Measurements from ENCODE around the gene IGSF10.

Gene IGSF10

GRCh38 chr3:151460228-151460627, 633 bp downstream of the IGSF10 start:
- H3K4me2 ChIP-seq (ENCODE audit: low read length) = no peak overlapping the region
- H3K9me3 ChIP-seq (ENCODE audit: insufficient read depth, low read length) = no peaks in the 10 kb centered on the region
- no peak for TF ChIP-seq CTCF (IDR thresholded peaks at IDR 0.05; ENCODE audit: low read depth, low read length)
- TF ChIP-seq EZH2phosphoT487 (IDR thresholded peaks at IDR 0.05; ENCODE audit: low read depth) = no peak
- H3K27me3 ChIP-seq (ENCODE audit: low read depth, low read length) = no peaks in the 10 kb centered on the region
- no peaks in the 10 kb centered on the region for H4K20me1 ChIP-seq (ENCODE audit: insufficient read depth, low read length)
- H2AFZ ChIP-seq (ENCODE audit: low read depth, low read length) = no peak overlapping the region
- no peaks in the 10 kb centered on the region for H3K4me1 ChIP-seq (ENCODE audit: low read length)
- no peak overlapping the region for H3K4me3 ChIP-seq (ENCODE audit: low read length)
- H3K79me2 ChIP-seq (ENCODE audit: low read length) = no peaks in the 10 kb centered on the region
- no peaks in the 10 kb centered on the region for H3K36me3 ChIP-seq (replicated peaks; ENCODE audit: low read depth, low read length)
- no peak overlapping the region for H3K27ac ChIP-seq (ENCODE audit: low read length)
- H3K9ac ChIP-seq (ENCODE audit: low read length) = no peak overlapping the region

- no peak overlapping the region for H3K27ac ChIP-seq (ENCODE audit: low read length)
- no peak overlapping the region for H2AFZ ChIP-seq (ENCODE audit: low read depth, low read length)
- no peaks in the 10 kb centered on the region for H3K36me3 ChIP-seq (replicated peaks; ENCODE audit: low read depth, low read length)
- no peak for TF ChIP-seq CTCF (IDR thresholded peaks at IDR 0.05; ENCODE audit: low read depth, low read length)
- TF ChIP-seq EZH2phosphoT487 (IDR thresholded peaks at IDR 0.05; ENCODE audit: low read depth) = no peak
- no peaks in the 10 kb centered on the region for H4K20me1 ChIP-seq (ENCODE audit: insufficient read depth, low read length)
- no peaks in the 10 kb centered on the region for H3K4me1 ChIP-seq (ENCODE audit: low read length)
- H3K9me3 ChIP-seq (ENCODE audit: insufficient read depth, low read length) = no peaks in the 10 kb centered on the region
- H3K4me2 ChIP-seq (ENCODE audit: low read length) = no peak overlapping the region
- H3K27me3 ChIP-seq (ENCODE audit: low read depth, low read length) = no peaks in the 10 kb centered on the region
- H3K4me3 ChIP-seq (ENCODE audit: low read length) = no peak overlapping the region
- H3K9ac ChIP-seq (ENCODE audit: low read length) = no peak overlapping the region
- H3K79me2 ChIP-seq (ENCODE audit: low read length) = no peaks in the 10 kb centered on the region
These were observed 1.5 kb downstream of the IGSF10 start for GRCh38 chr3:151459358-151459757.

- no peaks in the 10 kb centered on the region for H3K9me3 ChIP-seq (ENCODE audit: insufficient read depth, low read length)
- no peak overlapping the region for H3K4me3 ChIP-seq (ENCODE audit: low read length)
- no peaks in the 10 kb centered on the region for H3K79me2 ChIP-seq (ENCODE audit: low read length)
- no peak overlapping the region for H2AFZ ChIP-seq (ENCODE audit: low read depth, low read length)
- no peak overlapping the region for H3K4me2 ChIP-seq (ENCODE audit: low read length)
- no peak overlapping the region for H3K9ac ChIP-seq (ENCODE audit: low read length)
- no peak for TF ChIP-seq EZH2phosphoT487 (IDR thresholded peaks at IDR 0.05; ENCODE audit: low read depth)
- no peak for TF ChIP-seq CTCF (IDR thresholded peaks at IDR 0.05; ENCODE audit: low read depth, low read length)
- H3K27me3 ChIP-seq (ENCODE audit: low read depth, low read length) = no peaks in the 10 kb centered on the region
- no peaks in the 10 kb centered on the region for H4K20me1 ChIP-seq (ENCODE audit: insufficient read depth, low read length)
- no peak overlapping the region for H3K27ac ChIP-seq (ENCODE audit: low read length)
- H3K36me3 ChIP-seq (replicated peaks; ENCODE audit: low read depth, low read length) = no peaks in the 10 kb centered on the region
- no peaks in the 10 kb centered on the region for H3K4me1 ChIP-seq (ENCODE audit: low read length)
These were observed 4.8 kb downstream of the IGSF10 start for GRCh38 chr3:151456065-151456464.

- H3K9ac ChIP-seq (ENCODE audit: low read length) = no peak overlapping the region
- H3K27ac ChIP-seq (ENCODE audit: low read length) = no peak overlapping the region
- no peak overlapping the region for H2AFZ ChIP-seq (ENCODE audit: low read depth, low read length)
- H4K20me1 ChIP-seq (ENCODE audit: insufficient read depth, low read length) = no peaks in the 10 kb centered on the region
- no peaks in the 10 kb centered on the region for H3K4me1 ChIP-seq (ENCODE audit: low read length)
- H3K4me3 ChIP-seq (ENCODE audit: low read length) = no peak overlapping the region
- H3K4me2 ChIP-seq (ENCODE audit: low read length) = no peak overlapping the region
- H3K9me3 ChIP-seq (ENCODE audit: insufficient read depth, low read length) = no peaks in the 10 kb centered on the region
- no peaks in the 10 kb centered on the region for H3K27me3 ChIP-seq (ENCODE audit: low read depth, low read length)
- H3K79me2 ChIP-seq (ENCODE audit: low read length) = no peaks in the 10 kb centered on the region
- peaks cover 12% of the 10 kb centered on the region for H3K36me3 ChIP-seq (replicated peaks; ENCODE audit: low read depth, low read length)
- TF ChIP-seq EZH2phosphoT487 (IDR thresholded peaks at IDR 0.05; ENCODE audit: low read depth) (no peak), CTCF (IDR thresholded peaks at IDR 0.05; ENCODE audit: low read depth, low read length) (no peak)
These were observed 8.0 kb downstream of the IGSF10 start for GRCh38 chr3:151452841-151453240.
